ENCODE results near the gene NPPB. TPM values are rescaled to one million over a fixed set of nuclear protein-coding genes. Genes with fewer than 3 reads are reported as not detected.

NPPB gene
- polyA plus RNA-seq, 2 of the 4 experiments (the other 2 are of a cell fraction) = 0.18 TPM; not detected in 1

DNA sequence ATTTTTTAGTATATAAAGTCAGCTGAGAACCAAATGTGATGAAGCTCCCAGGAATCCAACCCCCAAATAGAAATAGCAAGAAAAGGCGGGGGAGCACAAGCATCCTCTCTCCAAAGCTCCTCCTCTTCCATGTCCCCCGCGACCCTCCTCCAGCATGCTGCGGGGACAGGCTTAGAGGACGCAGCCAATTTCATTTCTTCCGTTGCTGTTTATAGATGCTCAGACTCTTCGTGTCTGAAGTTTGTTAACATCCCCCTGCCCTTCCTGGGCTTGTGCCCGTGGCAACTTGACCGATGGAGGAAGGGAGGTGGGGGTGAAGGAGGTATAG lies 10.4 kb downstream of the NPPB start (continued):
- TF ChIP-seq, protein P1, sequence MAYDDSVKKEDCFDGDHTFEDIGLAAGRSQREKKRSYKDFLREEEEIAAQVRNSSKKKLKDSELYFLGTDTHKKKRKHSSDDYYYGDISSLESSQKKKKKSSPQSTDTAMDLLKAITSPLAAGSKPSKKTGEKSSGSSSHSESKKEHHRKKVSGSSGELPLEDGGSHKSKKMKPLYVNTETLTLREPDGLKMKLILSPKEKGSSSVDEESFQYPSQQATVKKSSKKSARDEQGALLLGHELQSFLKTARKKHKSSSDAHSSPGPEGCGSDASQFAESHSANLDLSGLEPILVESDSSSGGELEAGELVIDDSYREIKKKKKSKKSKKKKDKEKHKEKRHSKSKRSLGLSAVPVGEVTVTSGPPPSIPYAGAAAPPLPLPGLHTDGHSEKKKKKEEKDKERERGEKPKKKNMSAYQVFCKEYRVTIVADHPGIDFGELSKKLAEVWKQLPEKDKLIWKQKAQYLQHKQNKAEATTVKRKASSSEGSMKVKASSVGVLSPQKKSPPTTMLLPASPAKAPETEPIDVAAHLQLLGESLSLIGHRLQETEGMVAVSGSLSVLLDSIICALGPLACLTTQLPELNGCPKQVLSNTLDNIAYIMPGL (CRISPR knock-in tag; IDR thresholded peaks at IDR 0.05; ENCODE audit: borderline replicate concordance) = no peak
- TF ChIP-seq, protein P2, sequence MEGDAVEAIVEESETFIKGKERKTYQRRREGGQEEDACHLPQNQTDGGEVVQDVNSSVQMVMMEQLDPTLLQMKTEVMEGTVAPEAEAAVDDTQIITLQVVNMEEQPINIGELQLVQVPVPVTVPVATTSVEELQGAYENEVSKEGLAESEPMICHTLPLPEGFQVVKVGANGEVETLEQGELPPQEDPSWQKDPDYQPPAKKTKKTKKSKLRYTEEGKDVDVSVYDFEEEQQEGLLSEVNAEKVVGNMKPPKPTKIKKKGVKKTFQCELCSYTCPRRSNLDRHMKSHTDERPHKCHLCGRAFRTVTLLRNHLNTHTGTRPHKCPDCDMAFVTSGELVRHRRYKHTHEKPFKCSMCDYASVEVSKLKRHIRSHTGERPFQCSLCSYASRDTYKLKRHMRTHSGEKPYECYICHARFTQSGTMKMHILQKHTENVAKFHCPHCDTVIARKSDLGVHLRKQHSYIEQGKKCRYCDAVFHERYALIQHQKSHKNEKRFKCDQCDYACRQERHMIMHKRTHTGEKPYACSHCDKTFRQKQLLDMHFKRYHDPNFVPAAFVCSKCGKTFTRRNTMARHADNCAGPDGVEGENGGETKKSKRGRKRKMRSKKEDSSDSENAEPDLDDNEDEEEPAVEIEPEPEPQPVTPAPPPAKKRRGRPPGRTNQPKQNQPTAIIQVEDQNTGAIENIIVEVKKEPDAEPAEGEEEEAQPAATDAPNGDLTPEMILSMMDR (IDR thresholded peaks at IDR 0.05) = no peak
- TF ChIP-seq HOXB13 (CRISPR knock-in tag; IDR thresholded peaks at IDR 0.05; ENCODE audit: low read depth) = no peak

DNA sequence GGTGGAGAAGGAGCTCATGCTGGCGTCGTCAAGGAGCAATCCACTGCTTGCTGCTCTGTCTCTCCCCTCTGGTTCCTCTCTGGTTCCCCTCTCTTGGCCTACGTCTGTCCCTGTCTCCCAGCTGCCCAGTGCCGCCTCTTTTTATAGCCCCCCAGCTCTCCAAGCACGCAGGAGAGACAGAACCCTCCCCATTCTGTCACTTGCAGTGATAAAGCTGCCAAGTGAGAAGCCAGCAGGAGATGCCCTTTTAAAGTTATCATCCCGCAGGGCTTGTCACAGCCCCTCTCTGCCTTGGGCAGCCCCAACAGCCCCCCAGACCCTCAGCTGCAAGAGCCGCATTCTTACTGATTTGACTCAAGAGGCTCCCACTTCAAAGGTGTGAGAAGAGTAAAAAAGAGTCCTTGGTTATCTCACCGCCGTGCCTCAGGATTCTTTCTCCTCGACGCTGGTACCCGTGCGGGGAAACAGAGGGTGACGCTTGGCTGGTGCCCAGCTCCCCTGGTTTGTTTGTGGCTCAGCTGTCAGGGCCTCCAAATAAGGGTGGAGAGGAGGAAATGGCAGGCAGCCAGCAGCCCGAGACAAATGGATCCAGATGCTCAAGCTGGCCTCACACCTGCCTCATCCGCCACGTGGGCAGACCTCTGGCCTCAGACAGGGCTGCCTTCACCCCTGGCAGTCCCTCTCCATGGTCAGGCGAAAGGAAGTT lies 10.9 kb downstream of the NPPB start, which contains the start of gene NPPA:
Gene NPPA (minus strand): TSS at position 117 of the 706 bp plus-strand sequence. CDS start 99 bp downstream, at position 18.
- 84% methylated on average over 18 of the region's 18 CpGs for WGBS (ENCODE audit: missing lambda C conversion rate)
- H3K9me3 ChIP-seq = no peaks in the 10 kb centered on the region
- no peak for TF ChIP-seq HEYL (CRISPR knock-in tag; IDR thresholded peaks at IDR 0.05)
- TF ChIP-seq REST (IDR thresholded peaks at IDR 0.05) = no peak
- no peak for TF ChIP-seq FOXS1 (CRISPR knock-in tag; IDR thresholded peaks at IDR 0.05)
- TF ChIP-seq EHMT2 (IDR thresholded peaks at IDR 0.05; ENCODE audit: low read depth) = no peak
- no peak for TF ChIP-seq NR3C1 (IDR thresholded peaks at IDR 0.05)
- TF ChIP-seq ESRRA (IDR thresholded peaks at IDR 0.05; ENCODE audit: borderline replicate concordance, low read length) = no peak
- TF ChIP-seq CBX8 (IDR thresholded peaks at IDR 0.05) = no peak
- TF ChIP-seq ATOH8 (CRISPR knock-in tag; IDR thresholded peaks at IDR 0.05; ENCODE audit: low read depth) = no peak
- no peak within 1 kb of the TSS for H3K4me2 ChIP-seq
- ChIA-PET CTCF (interaction anchor here (0.8 to 3.3 kb wide), 4 partner anchors 10 to 119 kb away, joined by 3 to 20 read pairs (median 7); no protein-coding TSS in a partner anchor), POLR2A (no interaction called here)
- no peaks in the 10 kb centered on the region for H3K4me1 ChIP-seq
- DNase-seq (ENCODE audit: low read depth in 1 of 2, low spot score in 1 of 2) (no peak), FAIRE-seq (no peak), ATAC-seq (no peak)
- no peak within 1 kb of the TSS for H3K4me3 ChIP-seq
- no peak within 1 kb of the TSS for H3K27ac ChIP-seq

GRCh38 chr1:11845641-11846335 lies 13.0 kb downstream of the NPPB start:
- ATAC-seq (peak; percentile 50 to 57; a peak in 3 of 6 replicates), DNase-seq (ENCODE audit: low read depth in 1 of 2, low spot score in 1 of 2) (no peak), FAIRE-seq (no peak)
- POLR2A ChIA-PET = interaction anchor here (0.7 kb wide), 1 partner anchor 34 kb away, joined by 7 read pairs; no protein-coding TSS in a partner anchor
- no peaks in the 10 kb centered on the region for H3K4me1 ChIP-seq
- CTCF ChIA-PET = interaction anchor here (3.3 kb wide), 1 partner anchor 48 kb away, joined by 20 read pairs; no protein-coding TSS in a partner anchor
- no peaks in the 10 kb centered on the region for H3K9me3 ChIP-seq
- no peak overlapping the region for H3K27ac ChIP-seq
- WGBS (ENCODE audit: missing lambda C conversion rate) = 75% methylated on average over 5 of the region's 5 CpGs
- H3K4me2 ChIP-seq = no peak overlapping the region
- TF ChIP-seq REST (IDR thresholded peaks at IDR 0.05) = peak; percentile 89
- TF ChIP-seq JUN (IDR thresholded peaks at IDR 0.05) = no peak
- H3K4me3 ChIP-seq = no peak overlapping the region

Data from A549 (cell line).